ENCODE results near the gene ARHGAP18.

Gene ARHGAP18

GRCh38 chr6:129641344-129641743 is 68.6 kb downstream of the ARHGAP18 start:
- no peak for DNase-seq

- no peak for DNase-seq
Measured at GRCh38 chr6:129638686-129639085, 71.3 kb downstream of the ARHGAP18 start.

- DNase-seq = no peak
Measured at GRCh38 chr6:129638055-129638684, 71.8 kb downstream of the ARHGAP18 start.

DNA sequence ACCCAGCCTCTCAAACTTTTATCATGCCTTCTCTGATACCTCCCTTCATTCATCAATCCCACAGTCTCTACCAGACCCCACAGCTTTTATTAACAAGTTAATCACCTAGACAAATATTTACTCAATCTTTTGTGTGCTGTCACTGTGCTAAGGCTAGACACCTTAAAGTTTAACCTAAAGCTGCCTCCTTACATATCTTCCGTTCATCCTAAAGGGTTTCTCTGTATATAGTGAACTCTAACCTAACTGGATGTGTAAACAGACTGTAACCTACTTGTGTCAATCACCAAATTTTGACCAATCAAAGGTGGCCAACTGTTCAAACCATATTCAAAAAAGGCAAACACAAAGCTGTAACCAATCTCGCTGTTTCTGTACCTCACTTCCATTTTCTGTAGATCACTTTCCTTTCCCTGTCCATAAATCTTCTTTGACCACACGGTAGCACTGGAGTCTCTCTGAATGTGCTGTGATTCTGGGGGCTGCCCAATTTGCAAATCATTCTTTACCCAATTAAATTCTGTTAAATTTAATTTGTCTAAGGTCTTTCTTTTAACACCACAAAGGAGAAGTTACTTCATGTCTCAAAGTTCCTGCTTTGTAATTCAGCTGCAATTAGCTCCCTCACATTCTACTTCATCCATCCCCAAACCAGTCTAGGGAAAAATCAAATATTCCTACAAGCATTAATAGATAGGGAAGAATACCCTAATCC is 72.5 kb downstream of the ARHGAP18 start:
- no peak for DNase-seq

- no peak for DNase-seq
Measured at GRCh38 chr6:129635396-129636130, 74.4 kb downstream of the ARHGAP18 start.

- DNase-seq = no peak
Measured at GRCh38 chr6:129634411-129635230, 75.4 kb downstream of the ARHGAP18 start.

DNA sequence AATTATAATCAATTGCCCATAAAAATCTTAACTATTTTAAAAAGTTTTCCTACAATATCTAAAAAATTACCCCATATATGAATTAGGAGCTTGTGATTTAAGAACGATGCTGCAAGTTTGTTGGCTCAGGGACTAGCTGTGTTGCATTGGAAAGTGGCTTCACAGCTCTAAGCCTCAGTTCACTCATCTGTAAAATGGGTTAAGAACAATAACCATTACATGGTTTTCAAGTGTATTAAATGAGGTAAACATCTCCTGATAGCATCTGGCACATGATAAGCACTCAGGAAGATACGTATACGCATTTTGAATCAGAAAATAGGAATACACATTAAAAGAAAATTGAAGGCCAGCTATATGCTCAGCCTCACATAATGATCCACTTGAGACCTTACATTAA is 76.4 kb downstream of the ARHGAP18 start:
- DNase-seq = no peak

- DNase-seq = no peak
Measured at GRCh38 chr6:129632172-129632613, 77.8 kb downstream of the ARHGAP18 start.

GRCh38 chr6:129631070-129631469 is 78.9 kb downstream of the ARHGAP18 start:
- DNase-seq = no peak

GRCh38 chr6:129630596-129630995 is 79.4 kb downstream of the ARHGAP18 start:
- no peak for DNase-seq

DNA sequence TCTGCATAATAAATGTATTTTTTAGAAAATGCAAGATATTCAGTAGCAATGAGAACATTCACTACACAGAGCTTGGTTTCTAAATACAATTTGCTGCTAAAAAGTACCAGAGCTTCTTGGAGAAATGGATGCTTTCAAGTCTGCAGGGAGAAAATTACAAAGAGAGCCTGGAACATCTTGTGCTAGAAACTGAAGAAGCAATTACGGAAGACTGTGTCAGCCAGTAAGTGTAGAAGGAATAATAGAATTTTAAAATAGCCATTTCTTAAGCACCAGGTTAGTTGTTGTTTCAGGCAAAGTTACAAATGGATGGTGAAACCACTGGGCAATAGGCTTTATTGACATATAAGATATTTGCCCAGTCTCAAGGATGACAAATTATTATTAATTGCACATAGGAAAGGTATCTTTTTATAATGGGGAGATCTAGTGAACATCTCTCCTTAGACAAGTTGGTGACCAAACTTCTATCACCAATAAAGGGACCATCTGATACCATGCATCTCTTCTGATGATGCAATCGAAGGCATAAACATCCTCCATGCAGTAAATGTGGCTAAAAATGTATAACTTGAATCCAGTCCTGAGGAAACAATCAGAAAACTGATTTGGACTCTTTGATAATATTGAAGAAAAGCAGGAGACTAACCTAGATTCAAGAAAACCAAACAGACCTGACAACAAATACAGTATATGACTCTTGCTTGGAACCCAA is 81.7 kb downstream of the ARHGAP18 start:
- no peak for DNase-seq

DNA sequence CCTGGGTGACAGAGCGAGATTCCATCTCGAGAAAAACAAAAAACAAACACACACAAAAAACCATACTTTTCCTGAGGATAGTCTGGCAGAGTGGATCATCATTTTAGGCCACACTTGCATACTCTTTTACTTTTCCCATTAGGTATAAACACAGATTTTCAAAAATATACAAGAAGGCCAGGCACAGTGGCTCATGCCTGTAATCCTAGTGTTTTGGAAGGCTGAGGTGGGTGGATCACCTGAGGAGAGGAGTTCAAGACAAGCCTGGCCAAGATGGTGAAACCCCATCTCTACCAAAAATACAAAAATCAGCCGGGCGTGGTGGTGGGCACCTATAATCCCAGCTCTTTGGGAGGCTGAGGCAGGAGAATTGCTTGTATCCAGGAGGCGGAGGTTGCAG is 85.5 kb downstream of the ARHGAP18 start:
- DNase-seq = no peak

GRCh38 chr6:129623008-129623732 is 86.8 kb downstream of the ARHGAP18 start:
- no peak for DNase-seq

- peak; percentile 18 for DNase-seq
Measured at GRCh38 chr6:129621252-129621651, 88.7 kb downstream of the ARHGAP18 start.

DNA sequence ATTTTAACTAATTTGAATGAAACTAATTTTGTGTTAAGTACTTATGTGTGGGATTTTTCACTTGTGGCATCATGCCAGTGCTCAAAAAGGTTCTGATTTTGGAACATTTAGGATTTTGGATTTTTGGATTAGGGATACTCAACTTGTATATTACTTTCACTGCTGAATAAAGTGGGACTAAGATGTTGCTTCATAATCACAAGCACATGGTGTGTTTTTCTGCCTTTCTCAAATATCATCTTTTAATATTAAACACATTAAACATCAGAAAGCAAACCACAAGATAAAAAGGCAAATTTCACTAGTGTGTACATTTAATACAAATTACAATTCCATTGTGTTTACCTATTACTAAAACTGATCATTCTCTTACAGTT is 89.8 kb downstream of the ARHGAP18 start:
- DNase-seq = no peak

GRCh38 chr6:129619579-129620233 is 90.3 kb downstream of the ARHGAP18 start:
- no peak for DNase-seq

DNA sequence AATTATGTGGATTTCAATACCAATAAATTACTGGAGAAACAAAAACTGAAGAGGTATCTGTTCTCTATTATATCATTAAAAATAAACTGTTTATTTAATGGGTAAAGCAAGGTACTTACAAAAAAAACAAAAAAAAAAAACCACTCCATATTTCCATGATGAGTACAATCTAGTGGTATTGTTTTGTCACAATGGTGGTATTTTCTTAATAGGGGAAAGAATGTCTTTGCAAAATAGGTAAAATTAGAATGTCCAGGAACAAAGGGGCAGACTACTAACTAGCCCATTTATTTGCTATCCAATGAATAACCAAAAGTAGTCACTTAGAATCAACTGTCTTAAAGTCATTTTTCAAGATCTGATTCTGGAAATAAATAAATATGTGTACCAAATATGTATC is 92.0 kb downstream of the ARHGAP18 start:
- DNase-seq = no peak

GRCh38 chr6:129615496-129615895 is 94.5 kb downstream of the ARHGAP18 start:
- DNase-seq = no peak

DNA sequence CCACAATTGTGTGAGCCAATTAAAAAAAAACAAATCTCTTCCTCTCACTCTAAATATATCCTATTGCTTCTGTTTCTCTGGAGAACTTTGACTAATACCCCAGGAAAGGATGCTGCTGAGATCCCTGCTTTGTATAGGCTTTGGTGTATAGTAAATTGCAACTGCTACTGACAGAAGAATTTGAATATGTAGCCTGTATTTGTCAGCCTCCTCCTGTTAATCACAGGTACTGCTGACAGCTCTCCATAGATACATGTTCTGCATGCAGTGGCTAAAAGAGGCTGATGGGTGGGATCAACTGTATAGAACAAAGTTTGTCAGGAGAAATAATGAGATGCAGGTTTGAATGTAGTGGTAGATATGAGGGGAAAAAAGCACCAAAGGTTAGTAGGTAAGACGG is 95.0 kb downstream of the ARHGAP18 start:
- no peak for DNase-seq

DNA sequence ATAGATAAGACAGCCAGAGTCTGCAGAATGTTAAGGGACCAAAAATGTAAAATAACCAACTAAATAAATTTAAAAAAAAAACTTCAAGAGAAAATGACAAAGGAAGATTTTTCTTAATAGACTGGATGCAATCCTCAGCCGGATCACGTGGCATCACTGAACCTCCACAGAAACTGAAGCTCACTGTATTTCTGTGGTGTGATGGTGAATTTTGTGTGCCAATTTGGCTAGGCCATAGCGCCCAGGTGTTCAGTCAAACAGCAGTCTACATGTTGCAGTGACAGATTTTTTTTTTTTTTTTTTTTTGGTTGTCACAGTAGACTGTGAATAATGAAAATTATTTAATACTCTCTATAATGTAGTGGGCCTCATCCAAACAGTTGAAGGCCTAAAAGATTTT is 95.5 kb downstream of the ARHGAP18 start:
- DNase-seq = no peak

- DNase-seq = no peak
Measured at GRCh38 chr6:129612440-129612839, 97.5 kb downstream of the ARHGAP18 start.
